Measurements from ENCODE around the gene ZNF277. TPM values are rescaled to one million over a fixed set of nuclear protein-coding genes. Genes with fewer than 3 reads are reported as not detected.
A peak's percentile ranks its signal among the peaks of the same experiment; 100 is the strongest.

The ZNF277 gene
- total RNA-seq, 6 donors from 2014 or later: 20.8 to 63.1 (median 34.8) TPM

- Histone ChIP-seq H3K36me3 (no peaks in the 10 kb centered on the region), H3K27me3 (no peaks in the 10 kb centered on the region), H3K4me1 (peaks cover 37 to 63% (median 52%) of the 10 kb centered on the region in 4 donors), H3K4me3 (no peak overlapping the region), H3K27ac (peak overlapping the region; percentile 18 to 75 (median 48)), H3K9me3 (no peaks in the 10 kb centered on the region)
- 36 to 39% methylated on average over 7 of the region's 7 CpGs for WGBS, 2 donors
- ATAC-seq (ENCODE audit: low FRiP score in 2 of 2): no peak
- no peak for TF ChIP-seq CTCF (IDR thresholded peaks at IDR 0.05)
- TF ChIP-seq POLR2A (IDR thresholded peaks at IDR 0.05): no peak
- no peak for TF ChIP-seq POLR2AphosphoS5 (IDR thresholded peaks at IDR 0.05)
- TF ChIP-seq EP300 (IDR thresholded peaks at IDR 0.05): no peak
- DNase-seq: no peak
Measured at GRCh38 chr7:112160771-112161150, 45.7 kb upstream of the ZNF277 start.

- Histone ChIP-seq H3K9me3 (no peaks in the 10 kb centered on the region), H3K27me3 (no peaks in the 10 kb centered on the region), H3K4me3 (no peak overlapping the region), H3K4me1 (peaks cover 37 to 61% (median 52%) of the 10 kb centered on the region in 4 donors), H3K36me3 (no peaks in the 10 kb centered on the region), H3K27ac (peak overlapping the region; percentile 18 to 75 (median 50))
- DNase-seq: no peak
- 47 to 59% methylated on average over 3 of the region's 3 CpGs for WGBS, 2 donors
- ATAC-seq (ENCODE audit: low FRiP score in 2 of 2): no peak
- TF ChIP-seq POLR2AphosphoS5 (IDR thresholded peaks at IDR 0.05) (no peak), CTCF (IDR thresholded peaks at IDR 0.05) (no peak), POLR2A (IDR thresholded peaks at IDR 0.05) (no peak), EP300 (IDR thresholded peaks at IDR 0.05) (no peak)
Measured at GRCh38 chr7:112161253-112162141, 45.0 kb upstream of the ZNF277 start.

- H3K27me3 ChIP-seq: no peaks in the 10 kb centered on the region
- peaks cover 37 to 55% (median 49%) of the 10 kb centered on the region in 4 donors for H3K4me1 ChIP-seq
- 29 to 30% methylated on average over 2 of the region's 2 CpGs for WGBS, 2 donors
- no peaks in the 10 kb centered on the region for H3K36me3 ChIP-seq
- TF ChIP-seq EP300 (IDR thresholded peaks at IDR 0.05) (peak in 1 of 4 donors; percentile 36), POLR2AphosphoS5 (IDR thresholded peaks at IDR 0.05) (peak; percentile 47 to 77), CTCF (IDR thresholded peaks at IDR 0.05) (no peak), POLR2A (IDR thresholded peaks at IDR 0.05) (no peak)
- no peaks in the 10 kb centered on the region for H3K9me3 ChIP-seq
- DNase-seq (peak in 1 of 2 donors; percentile 63), ATAC-seq (ENCODE audit: low FRiP score in 2 of 2) (peak; percentile 60 to 76)
- H3K27ac ChIP-seq: peak overlapping the region; percentile 18 to 75 (median 50)
- H3K4me3 ChIP-seq: no peak overlapping the region
Measured at GRCh38 chr7:112162142-112162766, 44.2 kb upstream of the ZNF277 start.

- no peak overlapping the region for H3K4me3 ChIP-seq
- H3K9me3 ChIP-seq: no peaks in the 10 kb centered on the region
- peaks cover 37 to 54% (median 47%) of the 10 kb centered on the region in 4 donors for H3K4me1 ChIP-seq
- no peak for ATAC-seq (ENCODE audit: low FRiP score in 2 of 2)
- peak overlapping the region in 3 of 4 donors; percentile 36 to 75 (median 63) for H3K27ac ChIP-seq
- H3K27me3 ChIP-seq: no peaks in the 10 kb centered on the region
- 53 to 55% methylated on average over 6 of the region's 6 CpGs for WGBS, 2 donors
- TF ChIP-seq CTCF (IDR thresholded peaks at IDR 0.05) (no peak), EP300 (IDR thresholded peaks at IDR 0.05) (no peak), POLR2A (IDR thresholded peaks at IDR 0.05) (no peak), POLR2AphosphoS5 (IDR thresholded peaks at IDR 0.05) (no peak)
- H3K36me3 ChIP-seq: no peaks in the 10 kb centered on the region
- DNase-seq: no peak
Measured at GRCh38 chr7:112162784-112163506, 43.5 kb upstream of the ZNF277 start.
